GM12878 (cell line): ENCODE measurements around the gene DNAJC18. TPM values are rescaled to one million over a fixed set of nuclear protein-coding genes. Genes with fewer than 3 reads are reported as not detected.
A peak's percentile ranks its signal among the peaks of the same experiment; 100 is the strongest.

ENCODE experiments used
- ATAC-seq: fragments of 200-7000 bp; cut with Tn5 transposase; 3 replicates; pipeline ENCODE4 v1.9.1; 2020; ENCODE audit warnings: mild to moderate bottlenecking, moderate library complexity
- BruUV-seq: library from RNA; stranded (reverse); fragments of 400-500 nt; replicated peaks from 2 replicates; lab custom pipeline; 2021; lab: Mats Ljungman, UMichigan
- CTCF ChIA-PET: fragments of 300-600 bp; sonication (Branson Sonifier 250); formaldehyde crosslinking; extraction: SDS; loops from one replicate; lab custom pipeline; 2021; ENCODE audit warnings: inconsistent platforms; lab: Yijun Ruan, JAX
- POLR2A ChIA-PET: fragments of 350-600 bp; formaldehyde crosslinking; extraction: SDS; loops from one replicate; lab custom pipeline; 2021; ENCODE audit warnings: inconsistent platforms; lab: Charles Lee
- RAD21 ChIA-PET: fragments of 300-600 bp; sonication (Branson Sonifier 250); formaldehyde crosslinking; loops from one replicate; lab custom pipeline; 2023; ENCODE audit warnings: antibody characterized with exemption; ENCODE audit not compliant: unreplicated experiment; lab: Charles Lee
- SMC1A ChIA-PET: fragments of 300-600 bp; sonication (Branson Sonifier 250); formaldehyde crosslinking; loops from one replicate; lab custom pipeline; 2023; ENCODE audit not compliant: unreplicated experiment, uncharacterized antibody; lab: Charles Lee
- DNase-seq: peaks from one replicate; pipeline ENCODE4 v3.0.0-alpha.2; 2011; ENCODE audit warnings: low read depth, low spot score
- FAIRE-seq: peaks from 3 replicates; lab custom pipeline; 2011; peaks lifted over from hg19 to GRCh38; lab: Jason Lieb, UNC
- H2AFZ ChIP-seq: 2 replicates; pipeline ENCODE4 v1.6.0; 2011; ENCODE audit warnings: low read depth, low read length, control low read depth; ENCODE audit not compliant: control insufficient read depth
- H3K27ac ChIP-seq: 2 replicates; pipeline ENCODE4 v1.5.1; 2011; ENCODE audit warnings: control low read depth; ENCODE audit not compliant: control insufficient read depth, insufficient read depth
- H3K27me3 ChIP-seq, 2 experiments: replicated peaks in 1 of 2; 2 replicates each; pipeline versions ENCODE4 v1.6.0 to v1.6.1; 2011; ENCODE audit warnings: low read length in 1 of 2; ENCODE audit not compliant: control insufficient read depth in 2 of 2, insufficient read depth in 2 of 2
- H3K36me3 ChIP-seq, 2 experiments: 2 replicates each; pipeline ENCODE4 v1.5.1; 2011; ENCODE audit warnings: low read length in 1 of 2; ENCODE audit not compliant: control insufficient read depth in 2 of 2, insufficient read depth in 2 of 2
- H3K4me1 ChIP-seq: 2 replicates; pipeline ENCODE4 v1.6.1; 2011; ENCODE audit warnings: mild to moderate bottlenecking, low read length, moderate library complexity, mixed read lengths; ENCODE audit not compliant: control insufficient read depth, insufficient read depth
- H3K4me2 ChIP-seq: 2 replicates; pipeline ENCODE4 v1.6.0; 2011; ENCODE audit warnings: control low read depth; ENCODE audit not compliant: control insufficient read depth, insufficient read depth
- H3K4me3 ChIP-seq: fragments of 200-600 bp; sonication (generic); 2 replicates; pipeline ENCODE4 v1.5.1; 2016
- H3K79me2 ChIP-seq: 2 replicates; pipeline ENCODE4 v1.6.0; 2011; ENCODE audit warnings: low read length; ENCODE audit not compliant: control insufficient read depth, insufficient read depth
- H3K9ac ChIP-seq: 2 replicates; pipeline ENCODE4 v1.8.0; 2011; ENCODE audit warnings: low read length, control low read depth, mixed read lengths; ENCODE audit not compliant: control insufficient read depth, insufficient read depth
- H3K9me3 ChIP-seq: replicated peaks from 3 replicates; pipeline ENCODE4 v1.5.1; 2011; ENCODE audit warnings: mild to moderate bottlenecking, low read length; ENCODE audit not compliant: control insufficient read depth, insufficient read depth
- H4K20me1 ChIP-seq: 2 replicates; pipeline ENCODE4 v1.6.0; 2011; ENCODE audit not compliant: control insufficient read depth, insufficient read depth
- ASH2L ChIP-seq: fragments of 300-600, 200-600 bp; sonication (generic); IDR thresholded peaks from 2 replicates; pipeline ENCODE4 v1.6.1; 2017; ENCODE audit warnings: low read depth, mild to moderate bottlenecking, borderline replicate concordance
- BACH1 ChIP-seq: fragments of 450-650 bp; IDR thresholded peaks from 2 replicates; pipeline ENCODE4 v1.6.1; 2017; ENCODE audit warnings: mild to moderate bottlenecking, borderline replicate concordance
- GATAD2B ChIP-seq: fragments of 450-650 bp; conservative IDR thresholded peaks from 2 replicates; pipeline ENCODE4 v1.6.1; 2017; ENCODE audit warnings: low read depth, mild to moderate bottlenecking, moderate library complexity
- NFXL1 ChIP-seq: fragments of 450-650 bp; IDR thresholded peaks from 2 replicates; pipeline ENCODE4 v1.6.1; 2017; ENCODE audit warnings: antibody characterized with exemption, mild to moderate bottlenecking, borderline replicate concordance
- NFYA ChIP-seq: IDR thresholded peaks from 2 replicates; pipeline ENCODE4 v1.6.1; 2011; ENCODE audit warnings: low read depth, mild to moderate bottlenecking, low read length, improper control_type of control experiment, borderline replicate concordance
- RUNX3 ChIP-seq: IDR thresholded peaks from 2 replicates; pipeline ENCODE4 v1.6.1; 2012; ENCODE audit warnings: low read length, inconsistent platforms
- SIN3A ChIP-seq: IDR thresholded peaks from 2 replicates; pipeline ENCODE4 v1.6.1; 2012; ENCODE audit warnings: low read depth, low read length, improper control_type of control experiment
- SPI1 ChIP-seq: IDR thresholded peaks from 2 replicates; pipeline ENCODE4 v1.6.1; 2011; ENCODE audit warnings: low read depth, mild to moderate bottlenecking, low read length, moderate library complexity, borderline replicate concordance; ENCODE audit not compliant: insufficient read depth
- TAF1 ChIP-seq: IDR thresholded peaks from 2 replicates; pipeline ENCODE4 v1.6.1; 2011; ENCODE audit warnings: mild to moderate bottlenecking, low read depth, low read length, borderline replicate concordance
- YBX1 ChIP-seq: fragments of 450-650 bp; IDR thresholded peaks from 2 replicates; pipeline ENCODE4 v1.6.1; 2016; ENCODE audit warnings: antibody characterized with exemption
- WGBS: methylation state at CpG from one replicate; pipeline ENCODE4 v1.1.6; 2016; ENCODE audit warnings: low lambda C conversion rate; ENCODE audit not compliant: insufficient replicate concordance, insufficient coverage; ENCODE audit errors: missing lambda C conversion rate; 5-methylcytosine and 5-hydroxymethylcytosine counted together
- in situ Hi-C: fragments of 300-500 bp; cut with MboI; formaldehyde crosslinking; loops from 9 replicates; pipeline ENCODE4 v1.14.3; 2018; ENCODE audit warnings: mixed read lengths
- intact Hi-C: fragments of 100-400 bp; cut with micrococcal nuclease; formaldehyde crosslinking; loops from one replicate; pipeline ENCODE4 v1.14.2; 2022; ENCODE audit not compliant: unreplicated experiment
- polyA plus RNA-seq, 11 experiments: library from polyadenylated mRNA; depleted of rRNA in 4 of 11; unstranded in 6 of 11; stranded (reverse) in 5 of 11; fragments of >200 nt; fragmentation: Nextera tagmentation in 4 of 11; fragmentation: Illumina TruSeq in 1 of 11; extraction: Ambion mirVana in 4 of 11; extraction: Trizol in 1 of 11; gene quantifications; 1 replicate in 1 of 11; 2 replicates in 10 of 11; pipeline versions ENCODE4 v1.2.1 to v1.2.3, GENCODE V29; 2011 to 2016; ENCODE audit warnings: inconsistent platforms in 2 of 11, missing spikeins in 2 of 11, low read depth in 1 of 11
- total RNA-seq, 4 experiments: library from RNA; depleted of rRNA in 3 of 4; stranded (reverse); fragments of >200 nt in 3 of 4; fragmentation: Illumina TruSeq in 1 of 4; extraction: Trizol in 1 of 4; gene quantifications; 2 replicates each; pipeline versions ENCODE4 v1.2.1 to v1.2.3, GENCODE V29; 2013 to 2021
- TF ChIP-seq, protein P1 (sequence below): fragments of 450-650 bp; IDR thresholded peaks from 2 replicates; pipeline ENCODE4 v1.6.1; 2016; ENCODE audit warnings: mild to moderate bottlenecking, moderate library complexity, borderline replicate concordance
- TF ChIP-seq, protein P2 (sequence below): fragments of 450-650 bp; IDR thresholded peaks from 2 replicates; pipeline ENCODE4 v1.6.1; 2014; ENCODE audit warnings: mild to moderate bottlenecking
- TF ChIP-seq, protein P3 (sequence below): fragments of 450-650 bp; IDR thresholded peaks from 2 replicates; pipeline ENCODE4 v1.6.1; 2017; ENCODE audit warnings: mild to moderate bottlenecking, moderate library complexity

The DNAJC18 gene
- total and polyA plus RNA-seq, 10 of the 15 experiments (the other 5 are each of a cell fraction or from before 2014, with no cell fraction given), result 6.4 to 26.7 (median 17.7) TPM

DNA sequence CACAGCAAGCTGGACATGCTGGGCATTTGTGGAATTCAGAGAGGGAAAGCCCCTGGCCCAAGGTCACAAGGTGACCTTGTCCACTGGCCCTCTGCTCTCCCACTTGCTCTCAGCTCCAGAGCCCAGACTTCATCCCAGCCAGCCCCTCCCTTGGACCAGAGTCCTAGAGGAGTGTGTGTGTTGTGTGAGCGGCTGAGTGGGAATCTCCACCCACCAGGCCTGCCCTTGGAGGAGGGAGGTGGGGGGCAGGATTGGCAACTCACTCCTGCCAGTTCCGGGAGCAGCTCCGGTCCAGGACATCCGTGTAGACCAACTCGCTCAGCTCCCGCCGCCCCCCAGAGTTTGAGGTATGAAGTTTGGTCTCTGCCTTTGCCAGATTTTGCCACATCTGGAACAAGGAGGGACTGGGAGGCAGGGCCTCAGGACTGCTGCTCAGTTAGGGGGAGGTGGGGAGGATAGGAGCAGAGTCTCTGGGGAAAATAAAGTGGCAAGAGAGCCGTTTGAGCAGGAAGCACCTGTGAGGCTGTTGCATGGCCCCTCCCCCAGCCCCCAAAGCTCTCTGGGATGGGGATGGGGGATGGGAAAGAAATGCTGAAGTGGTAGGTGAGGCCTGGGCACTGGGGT is 51.0 kb downstream of the DNAJC18 start:
- H3K9ac ChIP-seq, result peak overlapping the region; percentile 97
- intact Hi-C loops, result loop anchor here (5.0 kb wide), 1 partner anchor 191 kb away; the partner anchor contains the start of gene SIL1
- H3K4me3 ChIP-seq, result peak overlapping the region; percentile 87
- SMC1A ChIA-PET, result interaction anchor here (0.8 to 3.9 kb wide), 9 partner anchors 14 to 137 kb away, joined by 3 to 19 read pairs (median 3); partner anchors contain the start of genes PAIP2 and SPATA24
- WGBS, result 25% methylated on average over 7 of the region's 8 CpGs
- no peak for DNase-seq
- H3K4me1 ChIP-seq, result peaks cover 56% of the 10 kb centered on the region
- peak overlapping the region; percentile 73 for H3K4me2 ChIP-seq
- POLR2A ChIA-PET, result interaction anchor here (0.6 to 6.8 kb wide), 13 partner anchors 11 to 260 kb away, joined by 3 to 74 read pairs (median 4); partner anchors contain the start of genes CXXC5, MATR3, PAIP2 and SPATA24
- H3K27ac ChIP-seq, result peak overlapping the region; percentile 90
- in situ Hi-C loops, result no loop called here
- RAD21 ChIA-PET, result interaction anchor here (0.6 to 5.8 kb wide), 11 partner anchors 11 to 140 kb away, joined by 3 to 42 read pairs (median 3); partner anchors contain the start of genes MATR3 and PAIP2
- CTCF ChIA-PET, result interaction anchor here (1.0 to 3.2 kb wide), 10 partner anchors 11 to 809 kb away, joined by 3 to 15 read pairs (median 4); partner anchors contain the start of gene PAIP2
- FAIRE-seq, result no peak
- peak overlapping the region; percentile 35; the same call in 1 of the 2 replicates for H2AFZ ChIP-seq
- no TSS peak for BruUV-seq
- ATAC-seq, result no peak
- H3K27me3 ChIP-seq, result no peaks in the 10 kb centered on the region
- no peaks in the 10 kb centered on the region; a peak in 2 of 4 replicates for H3K36me3 ChIP-seq
- H4K20me1 ChIP-seq, result no peaks in the 10 kb centered on the region
- peaks cover 64% of the 10 kb centered on the region for H3K79me2 ChIP-seq
- H3K9me3 ChIP-seq, result no peaks in the 10 kb centered on the region
- no peak for TF ChIP-seq NFYA
- TF ChIP-seq, protein P1, sequence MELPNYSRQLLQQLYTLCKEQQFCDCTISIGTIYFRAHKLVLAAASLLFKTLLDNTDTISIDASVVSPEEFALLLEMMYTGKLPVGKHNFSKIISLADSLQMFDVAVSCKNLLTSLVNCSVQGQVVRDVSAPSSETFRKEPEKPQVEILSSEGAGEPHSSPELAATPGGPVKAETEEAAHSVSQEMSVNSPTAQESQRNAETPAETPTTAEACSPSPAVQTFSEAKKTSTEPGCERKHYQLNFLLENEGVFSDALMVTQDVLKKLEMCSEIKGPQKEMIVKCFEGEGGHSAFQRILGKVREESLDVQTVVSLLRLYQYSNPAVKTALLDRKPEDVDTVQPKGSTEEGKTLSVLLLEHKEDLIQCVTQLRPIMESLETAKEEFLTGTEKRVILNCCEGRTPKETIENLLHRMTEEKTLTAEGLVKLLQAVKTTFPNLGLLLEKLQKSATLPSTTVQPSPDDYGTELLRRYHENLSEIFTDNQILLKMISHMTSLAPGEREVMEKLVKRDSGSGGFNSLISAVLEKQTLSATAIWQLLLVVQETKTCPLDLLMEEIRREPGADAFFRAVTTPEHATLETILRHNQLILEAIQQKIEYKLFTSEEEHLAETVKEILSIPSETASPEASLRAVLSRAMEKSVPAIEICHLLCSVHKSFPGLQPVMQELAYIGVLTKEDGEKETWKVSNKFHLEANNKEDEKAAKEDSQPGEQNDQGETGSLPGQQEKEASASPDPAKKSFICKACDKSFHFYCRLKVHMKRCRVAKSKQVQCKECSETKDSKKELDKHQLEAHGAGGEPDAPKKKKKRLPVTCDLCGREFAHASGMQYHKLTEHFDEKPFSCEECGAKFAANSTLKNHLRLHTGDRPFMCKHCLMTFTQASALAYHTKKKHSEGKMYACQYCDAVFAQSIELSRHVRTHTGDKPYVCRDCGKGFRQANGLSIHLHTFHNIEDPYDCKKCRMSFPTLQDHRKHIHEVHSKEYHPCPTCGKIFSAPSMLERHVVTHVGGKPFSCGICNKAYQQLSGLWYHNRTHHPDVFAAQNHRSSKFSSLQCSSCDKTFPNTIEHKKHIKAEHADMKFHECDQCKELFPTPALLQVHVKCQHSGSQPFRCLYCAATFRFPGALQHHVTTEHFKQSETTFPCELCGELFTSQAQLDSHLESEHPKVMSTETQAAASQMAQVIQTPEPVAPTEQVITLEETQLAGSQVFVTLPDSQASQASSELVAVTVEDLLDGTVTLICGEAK, result no peak
- TF ChIP-seq NFXL1, result no peak
- no peak for TF ChIP-seq SPI1
- TF ChIP-seq, protein P2, sequence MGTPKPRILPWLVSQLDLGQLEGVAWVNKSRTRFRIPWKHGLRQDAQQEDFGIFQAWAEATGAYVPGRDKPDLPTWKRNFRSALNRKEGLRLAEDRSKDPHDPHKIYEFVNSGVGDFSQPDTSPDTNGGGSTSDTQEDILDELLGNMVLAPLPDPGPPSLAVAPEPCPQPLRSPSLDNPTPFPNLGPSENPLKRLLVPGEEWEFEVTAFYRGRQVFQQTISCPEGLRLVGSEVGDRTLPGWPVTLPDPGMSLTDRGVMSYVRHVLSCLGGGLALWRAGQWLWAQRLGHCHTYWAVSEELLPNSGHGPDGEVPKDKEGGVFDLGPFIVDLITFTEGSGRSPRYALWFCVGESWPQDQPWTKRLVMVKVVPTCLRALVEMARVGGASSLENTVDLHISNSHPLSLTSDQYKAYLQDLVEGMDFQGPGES, result no peak
- TF ChIP-seq BACH1, result 0 out of 2 replicates have a peak, but pooled peaks have one; percentile 29
- TF ChIP-seq SIN3A, result no peak
- TF ChIP-seq, protein P3, sequence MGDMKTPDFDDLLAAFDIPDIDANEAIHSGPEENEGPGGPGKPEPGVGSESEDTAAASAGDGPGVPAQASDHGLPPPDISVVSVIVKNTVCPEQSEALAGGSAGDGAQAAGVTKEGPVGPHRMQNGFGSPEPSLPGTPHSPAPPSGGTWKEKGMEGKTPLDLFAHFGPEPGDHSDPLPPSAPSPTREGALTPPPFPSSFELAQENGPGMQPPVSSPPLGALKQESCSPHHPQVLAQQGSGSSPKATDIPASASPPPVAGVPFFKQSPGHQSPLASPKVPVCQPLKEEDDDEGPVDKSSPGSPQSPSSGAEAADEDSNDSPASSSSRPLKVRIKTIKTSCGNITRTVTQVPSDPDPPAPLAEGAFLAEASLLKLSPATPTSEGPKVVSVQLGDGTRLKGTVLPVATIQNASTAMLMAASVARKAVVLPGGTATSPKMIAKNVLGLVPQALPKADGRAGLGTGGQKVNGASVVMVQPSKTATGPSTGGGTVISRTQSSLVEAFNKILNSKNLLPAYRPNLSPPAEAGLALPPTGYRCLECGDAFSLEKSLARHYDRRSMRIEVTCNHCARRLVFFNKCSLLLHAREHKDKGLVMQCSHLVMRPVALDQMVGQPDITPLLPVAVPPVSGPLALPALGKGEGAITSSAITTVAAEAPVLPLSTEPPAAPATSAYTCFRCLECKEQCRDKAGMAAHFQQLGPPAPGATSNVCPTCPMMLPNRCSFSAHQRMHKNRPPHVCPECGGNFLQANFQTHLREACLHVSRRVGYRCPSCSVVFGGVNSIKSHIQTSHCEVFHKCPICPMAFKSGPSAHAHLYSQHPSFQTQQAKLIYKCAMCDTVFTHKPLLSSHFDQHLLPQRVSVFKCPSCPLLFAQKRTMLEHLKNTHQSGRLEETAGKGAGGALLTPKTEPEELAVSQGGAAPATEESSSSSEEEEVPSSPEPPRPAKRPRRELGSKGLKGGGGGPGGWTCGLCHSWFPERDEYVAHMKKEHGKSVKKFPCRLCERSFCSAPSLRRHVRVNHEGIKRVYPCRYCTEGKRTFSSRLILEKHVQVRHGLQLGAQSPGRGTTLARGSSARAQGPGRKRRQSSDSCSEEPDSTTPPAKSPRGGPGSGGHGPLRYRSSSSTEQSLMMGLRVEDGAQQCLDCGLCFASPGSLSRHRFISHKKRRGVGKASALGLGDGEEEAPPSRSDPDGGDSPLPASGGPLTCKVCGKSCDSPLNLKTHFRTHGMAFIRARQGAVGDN, result no peak; the same call in none of the 2 replicates
- no peak for TF ChIP-seq ASH2L
- TF ChIP-seq TAF1, result peak; percentile 7; the same call in 1 of the 2 replicates
- peak; percentile 60; the same call in 1 of the 2 replicates for TF ChIP-seq GATAD2B
- no peak for TF ChIP-seq RUNX3
- no peak for TF ChIP-seq YBX1
